Right lobe of liver (tissue), 6 donors: Measurements from ENCODE around the gene CAMSAP2. TPM values are rescaled to one million over a fixed set of nuclear protein-coding genes. Genes with fewer than 3 reads are reported as not detected.

ENCODE experiments used
- ATAC-seq, 4 donors: fragments of 200-7000 bp; cut with Tn5 transposase; one replicate each; pipeline ENCODE4 v1.9.1; 2020; ENCODE audit warnings: mild to moderate bottlenecking in 4 of 4, moderate library complexity in 4 of 4
- DNase-seq, 3 donors: peaks; one replicate each; pipeline ENCODE4 v3.0.0-alpha.2; 2020
- H3K27ac ChIP-seq, 3 donors: fragments of 200-600 bp; one replicate each; pipeline ENCODE4 v1.8.0; 2022
- H3K27me3 ChIP-seq, 2 donors: fragments of 200-600 bp; one replicate each; pipeline ENCODE4 v1.8.0; 2022
- H3K36me3 ChIP-seq, 4 donors: fragments of 200-600 bp; sonication (generic) in 1 of 4; one replicate each; pipeline versions ENCODE4 v1.5.1 to v1.8.0; 2017 to 2022; ENCODE audit warnings: control low read depth in 1 of 4
- H3K4me1 ChIP-seq, 4 donors: fragments of 200-600 bp; sonication (generic) in 1 of 4; one replicate each; pipeline versions ENCODE4 v1.5.1 to v1.8.0; 2017 to 2022; ENCODE audit warnings: control low read depth in 1 of 4
- H3K4me3 ChIP-seq, 3 donors: fragments of 200-600 bp; one replicate each; pipeline ENCODE4 v1.8.0; 2022
- H3K9me3 ChIP-seq, 4 donors: fragments of 200-600 bp; sonication (generic) in 1 of 4; one replicate each; pipeline versions ENCODE4 v1.5.1 to v1.8.0; 2017 to 2022; ENCODE audit warnings: control low read depth in 1 of 4
- POLR2A ChIP-seq: fragments of 450-650 bp; IDR thresholded peaks from one replicate; pipeline ENCODE4 v1.6.1; 2017; ENCODE audit warnings: antibody characterized with exemption, mild to moderate bottlenecking
- WGBS: methylation state at CpG from one replicate; pipeline ENCODE4 v1.1.6; 2018; ENCODE audit warnings: low coverage, low lambda C conversion rate; ENCODE audit not compliant: insufficient coverage; ENCODE audit errors: missing lambda C conversion rate; 5-methylcytosine and 5-hydroxymethylcytosine counted together
- intact Hi-C, 2 donors: fragments of 100-400 bp; cut with DNase I; formaldehyde crosslinking; loops; one replicate each; pipeline versions ENCODE4 v1.11.2 to v1.14.1; 2022
- total RNA-seq, 6 experiments: library from RNA; depleted of rRNA in 2 of 6; stranded (reverse); fragments of >200 nt in 2 of 6; fragmentation: NEBNext Ultra II Directional in 3 of 6; extraction: Animal tissue kit (Norgen Biotek cat#: 25700) in 3 of 6; gene quantifications; one replicate each; pipeline versions ENCODE4 v1.1.0 to v1.2.4, GENCODE V29; 2016 to 2023
- TF ChIP-seq, protein P1 (sequence below), 4 donors: fragments of 200-600 bp in 3 of 4; fragments of 450-650 bp in 1 of 4; IDR thresholded peaks; one replicate each; pipeline versions ENCODE4 v1.5.1 to v1.8.0; 2016 to 2022; ENCODE audit warnings: antibody characterized with exemption in 4 of 4, mild to moderate bottlenecking in 2 of 4
- donor health status: DM: no; HTN: yes; CAD: no.
- donor health status: DM: no; HTN: no; CAD: no.
- donor health status: DM: no; HTN: no; CAD: no.
- donor health status: DM: no; HTN: yes; CAD: no.
- donor health status: DM: no; HTN: yes; CAD: no.

CAMSAP2 gene
- total RNA-seq, 6 experiments from 2014 or later: 4.0 to 12.5 (median 8.0) TPM

DNA sequence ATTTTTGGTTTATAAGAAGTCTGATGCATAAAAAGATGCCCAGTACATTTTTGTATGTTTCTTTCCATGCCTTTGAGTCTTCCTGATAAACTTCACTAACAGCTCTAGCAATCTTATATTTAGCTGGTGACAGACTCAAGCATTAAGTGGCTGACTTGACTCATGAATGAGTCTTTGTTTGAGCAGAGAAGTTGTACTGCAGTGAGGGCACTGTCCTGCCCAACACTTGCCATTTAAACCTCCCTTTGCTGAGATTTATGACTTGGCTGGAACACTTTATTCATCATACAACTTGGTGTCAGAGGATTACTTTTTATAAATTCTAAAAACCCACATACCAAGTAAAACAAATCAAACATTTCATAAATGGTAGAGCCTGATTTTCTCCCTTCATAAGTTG lies 14.6 kb upstream of the CAMSAP2 start:
- Histone ChIP-seq H3K4me3 (no peak overlapping the region), H3K27me3 (no peaks in the 10 kb centered on the region), H3K27ac (no peak overlapping the region), H3K9me3 (no peaks in the 10 kb centered on the region), H3K4me1 (no peaks in the 10 kb centered on the region), H3K36me3 (no peaks in the 10 kb centered on the region)
- TF ChIP-seq, protein P1, sequence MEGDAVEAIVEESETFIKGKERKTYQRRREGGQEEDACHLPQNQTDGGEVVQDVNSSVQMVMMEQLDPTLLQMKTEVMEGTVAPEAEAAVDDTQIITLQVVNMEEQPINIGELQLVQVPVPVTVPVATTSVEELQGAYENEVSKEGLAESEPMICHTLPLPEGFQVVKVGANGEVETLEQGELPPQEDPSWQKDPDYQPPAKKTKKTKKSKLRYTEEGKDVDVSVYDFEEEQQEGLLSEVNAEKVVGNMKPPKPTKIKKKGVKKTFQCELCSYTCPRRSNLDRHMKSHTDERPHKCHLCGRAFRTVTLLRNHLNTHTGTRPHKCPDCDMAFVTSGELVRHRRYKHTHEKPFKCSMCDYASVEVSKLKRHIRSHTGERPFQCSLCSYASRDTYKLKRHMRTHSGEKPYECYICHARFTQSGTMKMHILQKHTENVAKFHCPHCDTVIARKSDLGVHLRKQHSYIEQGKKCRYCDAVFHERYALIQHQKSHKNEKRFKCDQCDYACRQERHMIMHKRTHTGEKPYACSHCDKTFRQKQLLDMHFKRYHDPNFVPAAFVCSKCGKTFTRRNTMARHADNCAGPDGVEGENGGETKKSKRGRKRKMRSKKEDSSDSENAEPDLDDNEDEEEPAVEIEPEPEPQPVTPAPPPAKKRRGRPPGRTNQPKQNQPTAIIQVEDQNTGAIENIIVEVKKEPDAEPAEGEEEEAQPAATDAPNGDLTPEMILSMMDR (IDR thresholded peaks at IDR 0.05): no peak
- TF ChIP-seq POLR2A: no peak
- ATAC-seq (no peak), DNase-seq (no peak)
- intact Hi-C loops: no loop called here

DNA sequence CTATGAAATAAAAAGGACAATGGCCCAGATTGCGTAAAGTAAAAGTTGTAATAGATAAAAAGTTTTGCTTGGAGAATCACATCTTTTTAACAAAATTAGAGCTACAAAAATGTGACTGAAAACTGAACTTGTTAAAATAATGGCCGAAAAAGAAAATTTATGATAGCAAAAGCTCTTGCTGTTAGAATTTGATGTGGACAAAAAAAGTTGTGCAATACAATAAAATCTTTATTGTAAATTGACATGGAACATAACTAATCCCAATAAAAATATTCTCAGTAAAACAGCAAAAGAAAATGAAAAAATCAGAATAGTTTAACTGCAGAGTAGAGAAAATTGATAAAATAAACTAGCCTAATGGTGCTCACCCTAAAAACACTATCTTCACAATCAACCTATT lies 11.4 kb upstream of the CAMSAP2 start:
- Histone ChIP-seq H3K4me1 (no peaks in the 10 kb centered on the region), H3K4me3 (no peak overlapping the region), H3K27ac (no peak overlapping the region), H3K27me3 (no peaks in the 10 kb centered on the region), H3K36me3 (no peaks in the 10 kb centered on the region), H3K9me3 (no peaks in the 10 kb centered on the region)
- no peak for TF ChIP-seq POLR2A
- TF ChIP-seq, protein P1 (IDR thresholded peaks at IDR 0.05): no peak
- intact Hi-C loops: no loop called here
- 83% methylated on average over 2 of the region's 2 CpGs for WGBS
- ATAC-seq (no peak), DNase-seq (no peak)

DNA sequence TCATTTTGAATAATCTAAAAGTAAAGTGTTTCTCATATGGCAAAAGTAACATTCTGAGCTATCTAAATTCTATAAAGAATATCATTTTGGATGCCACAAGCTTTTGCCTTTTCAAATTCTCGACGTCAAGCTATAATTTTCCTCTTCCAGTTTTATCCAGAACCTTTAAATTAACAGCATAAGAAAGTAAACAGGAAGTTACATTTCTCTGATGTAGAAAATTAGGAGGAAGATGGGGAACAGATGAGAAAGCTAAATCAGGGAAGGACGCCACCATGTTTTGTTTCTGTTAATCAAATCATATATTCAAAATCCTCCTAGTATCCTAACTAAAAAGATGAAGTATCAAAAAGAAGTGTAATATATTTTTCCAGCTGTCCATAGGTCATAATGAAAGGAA lies 8.8 kb upstream of the CAMSAP2 start:
- H3K36me3 ChIP-seq: no peaks in the 10 kb centered on the region
- H3K4me1 ChIP-seq: no peaks in the 10 kb centered on the region
- no peak overlapping the region for H3K27ac ChIP-seq
- intact Hi-C loops: no loop called here
- no peak for DNase-seq
- no peak overlapping the region for H3K4me3 ChIP-seq
- no peak for ATAC-seq
- no peaks in the 10 kb centered on the region for H3K27me3 ChIP-seq
- H3K9me3 ChIP-seq: no peaks in the 10 kb centered on the region
- TF ChIP-seq, protein P1 (IDR thresholded peaks at IDR 0.05): no peak
- no peak for TF ChIP-seq POLR2A
- WGBS: 40% methylated on average over 3 of the region's 3 CpGs

DNA sequence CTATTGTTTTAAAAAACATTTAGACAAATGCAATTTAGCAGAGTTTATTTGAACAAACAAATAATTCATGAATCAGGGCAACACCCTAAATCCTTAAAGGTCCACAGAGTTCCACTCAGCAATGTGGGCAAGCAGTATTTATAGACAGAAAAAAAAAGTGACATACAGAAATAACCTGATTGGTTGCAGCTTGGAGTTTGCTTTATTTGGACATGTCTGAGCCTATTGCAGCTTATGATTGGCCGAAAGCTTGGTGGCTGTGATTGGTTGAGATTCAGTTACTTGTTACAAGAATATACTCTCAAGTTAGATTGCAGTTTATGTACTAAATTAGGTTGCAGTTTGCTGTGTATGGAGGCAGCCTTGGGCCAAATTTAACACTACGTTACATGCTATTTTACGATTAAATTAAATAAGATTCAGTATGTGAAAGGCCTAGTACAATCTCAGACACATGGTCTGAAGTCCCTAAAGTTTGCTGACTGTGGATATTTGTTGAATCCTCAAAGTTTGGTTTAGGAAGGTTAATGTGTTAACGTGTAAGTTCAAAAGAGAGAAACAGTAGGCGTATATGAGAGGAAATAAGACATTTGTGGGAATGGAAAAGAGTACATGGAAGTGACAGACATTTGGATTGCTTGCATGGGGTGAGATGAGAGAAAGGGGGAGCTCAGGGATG lies 6.9 kb upstream of the CAMSAP2 start:
- Histone ChIP-seq H3K9me3 (no peaks in the 10 kb centered on the region), H3K4me1 (no peaks in the 10 kb centered on the region), H3K27me3 (no peaks in the 10 kb centered on the region), H3K27ac (no peak overlapping the region), H3K36me3 (no peaks in the 10 kb centered on the region), H3K4me3 (no peak overlapping the region)
- 83% methylated on average over 5 of the region's 5 CpGs for WGBS
- ATAC-seq (no peak), DNase-seq (no peak)
- intact Hi-C loops: no loop called here
- TF ChIP-seq, protein P1 (IDR thresholded peaks at IDR 0.05): no peak
- no peak for TF ChIP-seq POLR2A

DNA sequence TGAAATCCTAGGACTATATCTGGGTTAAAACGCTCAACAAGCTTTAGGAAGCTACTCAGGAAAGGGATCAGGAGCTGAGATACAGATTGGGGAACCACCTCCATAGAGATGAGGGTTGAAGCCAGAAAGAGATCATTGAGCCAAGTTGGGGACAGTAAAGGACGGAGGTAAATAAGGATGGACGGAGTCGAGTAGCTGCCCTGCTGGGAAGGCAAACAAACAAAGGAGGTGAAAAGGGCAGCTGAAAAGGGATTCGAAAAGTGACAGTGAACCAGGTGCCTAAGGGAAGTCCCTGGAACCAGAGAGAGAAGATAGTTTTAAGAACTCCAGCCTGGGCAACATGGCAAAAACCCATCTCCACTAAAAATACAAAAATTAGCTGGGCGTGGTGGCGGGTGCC lies 6.3 kb upstream of the CAMSAP2 start:
- H3K9me3 ChIP-seq: no peaks in the 10 kb centered on the region
- no peak for DNase-seq
- no peak for ATAC-seq
- intact Hi-C loops: no loop called here
- no peaks in the 10 kb centered on the region for H3K4me1 ChIP-seq
- H3K27ac ChIP-seq: no peak overlapping the region
- H3K27me3 ChIP-seq: no peaks in the 10 kb centered on the region
- H3K36me3 ChIP-seq: no peaks in the 10 kb centered on the region
- TF ChIP-seq POLR2A: no peak
- TF ChIP-seq, protein P1 (IDR thresholded peaks at IDR 0.05): no peak
- H3K4me3 ChIP-seq: no peak overlapping the region
- 56% methylated on average over 7 of the region's 7 CpGs for WGBS
